Panc1 (cell line): ENCODE measurements around the gene CYP2A6.

ENCODE experiments used
- CTCF ChIP-seq: fragments of 450-650 bp; IDR thresholded peaks from 2 replicates; pipeline ENCODE4 v1.5.1; 2017; ENCODE audit warnings: mild to moderate bottlenecking
- POLR2AphosphoS5 ChIP-seq: IDR thresholded peaks from 2 replicates; pipeline ENCODE4 v1.6.1; 2012; ENCODE audit warnings: mild to moderate bottlenecking, low read depth, low read length, moderate library complexity
- SIN3A ChIP-seq: IDR thresholded peaks from 2 replicates; pipeline ENCODE4 v1.6.1; 2012; ENCODE audit warnings: low read depth, mild to moderate bottlenecking, low read length, moderate library complexity, borderline replicate concordance; ENCODE audit not compliant: insufficient read depth
- TCF7L2 ChIP-seq: IDR thresholded peaks from 2 replicates; pipeline ENCODE4 v1.6.1; 2011; ENCODE audit warnings: mild to moderate bottlenecking, low read depth, low read length, inconsistent platforms
- TF ChIP-seq, protein P1 (sequence below), 2 experiments: IDR thresholded peaks; 2 replicates each; pipeline ENCODE4 v1.6.1; 2011 to 2012; ENCODE audit warnings: low read depth in 2 of 2, control low read depth in 1 of 2, low read length in 1 of 2, mild to moderate bottlenecking in 1 of 2, moderate library complexity in 1 of 2; ENCODE audit not compliant: insufficient read depth in 1 of 2

DNA sequence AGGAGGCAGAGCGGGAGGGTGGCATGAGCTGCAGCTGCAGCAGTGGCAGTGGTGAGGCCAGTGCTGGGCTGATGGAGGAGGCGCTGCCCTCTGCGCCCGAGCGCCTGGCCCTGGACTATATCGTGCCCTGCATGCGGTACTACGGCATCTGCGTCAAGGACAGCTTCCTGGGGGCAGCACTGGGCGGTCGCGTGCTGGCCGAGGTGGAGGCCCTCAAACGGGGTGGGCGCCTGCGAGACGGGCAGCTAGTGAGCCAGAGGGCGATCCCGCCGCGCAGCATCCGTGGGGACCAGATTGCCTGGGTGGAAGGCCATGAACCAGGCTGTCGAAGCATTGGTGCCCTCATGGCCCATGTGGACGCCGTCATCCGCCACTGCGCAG is 49.3 kb downstream of the CYP2A6 start:
- TF ChIP-seq CTCF (no peak), POLR2AphosphoS5 (no peak), SIN3A (no peak), TCF7L2 (no peak)
- TF ChIP-seq, protein P1, sequence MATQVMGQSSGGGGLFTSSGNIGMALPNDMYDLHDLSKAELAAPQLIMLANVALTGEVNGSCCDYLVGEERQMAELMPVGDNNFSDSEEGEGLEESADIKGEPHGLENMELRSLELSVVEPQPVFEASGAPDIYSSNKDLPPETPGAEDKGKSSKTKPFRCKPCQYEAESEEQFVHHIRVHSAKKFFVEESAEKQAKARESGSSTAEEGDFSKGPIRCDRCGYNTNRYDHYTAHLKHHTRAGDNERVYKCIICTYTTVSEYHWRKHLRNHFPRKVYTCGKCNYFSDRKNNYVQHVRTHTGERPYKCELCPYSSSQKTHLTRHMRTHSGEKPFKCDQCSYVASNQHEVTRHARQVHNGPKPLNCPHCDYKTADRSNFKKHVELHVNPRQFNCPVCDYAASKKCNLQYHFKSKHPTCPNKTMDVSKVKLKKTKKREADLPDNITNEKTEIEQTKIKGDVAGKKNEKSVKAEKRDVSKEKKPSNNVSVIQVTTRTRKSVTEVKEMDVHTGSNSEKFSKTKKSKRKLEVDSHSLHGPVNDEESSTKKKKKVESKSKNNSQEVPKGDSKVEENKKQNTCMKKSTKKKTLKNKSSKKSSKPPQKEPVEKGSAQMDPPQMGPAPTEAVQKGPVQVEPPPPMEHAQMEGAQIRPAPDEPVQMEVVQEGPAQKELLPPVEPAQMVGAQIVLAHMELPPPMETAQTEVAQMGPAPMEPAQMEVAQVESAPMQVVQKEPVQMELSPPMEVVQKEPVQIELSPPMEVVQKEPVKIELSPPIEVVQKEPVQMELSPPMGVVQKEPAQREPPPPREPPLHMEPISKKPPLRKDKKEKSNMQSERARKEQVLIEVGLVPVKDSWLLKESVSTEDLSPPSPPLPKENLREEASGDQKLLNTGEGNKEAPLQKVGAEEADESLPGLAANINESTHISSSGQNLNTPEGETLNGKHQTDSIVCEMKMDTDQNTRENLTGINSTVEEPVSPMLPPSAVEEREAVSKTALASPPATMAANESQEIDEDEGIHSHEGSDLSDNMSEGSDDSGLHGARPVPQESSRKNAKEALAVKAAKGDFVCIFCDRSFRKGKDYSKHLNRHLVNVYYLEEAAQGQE (IDR thresholded peaks at IDR 0.05; ENCODE audit: insufficient read depth in 1 of 2, low read depth in 2 of 2, low read length in 1 of 2) = no peak
